Endothelial cell of umbilical vein (primary cell): ENCODE data around the gene DHRS1. TPM values are rescaled to one million over a fixed set of nuclear protein-coding genes. Genes with fewer than 3 reads are reported as not detected.

Source experiments
- BruUV-seq: library from RNA; stranded (reverse); fragments of 400-500 nt; replicated peaks from 2 replicates; lab custom pipeline; 2021; lab: Mats Ljungman, UMichigan
- CTCF ChIA-PET: fragments of 300-600, 350-600 bp; sonication (Branson Sonifier 250); formaldehyde crosslinking; loops from one replicate; lab custom pipeline; 2021; ENCODE audit warnings: antibody characterized with exemption, inconsistent platforms; lab: Charles Lee
- POLR2A ChIA-PET: fragments of 300-600, 350-600 bp; sonication (Branson Sonifier 250); formaldehyde crosslinking; loops from one replicate; lab custom pipeline; 2021; ENCODE audit warnings: antibody characterized with exemption, inconsistent platforms; lab: Charles Lee
- DNase-seq: peaks from one replicate; pipeline ENCODE4 v3.0.0-alpha.2; 2011; ENCODE audit warnings: low read depth, low spot score
- FAIRE-seq: peaks from 2 replicates; lab custom pipeline; 2011; peaks lifted over from hg19 to GRCh38; lab: Jason Lieb, UNC
- H2AFZ ChIP-seq: 2 replicates; pipeline ENCODE4 v1.6.0; 2012; ENCODE audit warnings: low read depth, low read length, control low read depth, inconsistent platforms
- H3K27ac ChIP-seq: 2 replicates; pipeline ENCODE4 v1.5.1; 2011; ENCODE audit warnings: low read depth, mild to moderate bottlenecking, control low read depth, low read length, moderate library complexity; ENCODE audit not compliant: insufficient read depth
- H3K27me3 ChIP-seq, 2 experiments: 2 replicates each; pipeline versions ENCODE4 v1.6.0 to v1.6.1; 2011; ENCODE audit warnings: low read length in 2 of 2, mixed read lengths in 1 of 2; ENCODE audit not compliant: control insufficient read depth in 2 of 2, insufficient read depth in 2 of 2
- H3K36me3 ChIP-seq, 2 experiments: 2 replicates in 1 of 2; 3 replicates in 1 of 2; pipeline ENCODE4 v1.5.1; 2011; ENCODE audit warnings: low read length in 2 of 2, mild to moderate bottlenecking in 1 of 2, moderate library complexity in 1 of 2; ENCODE audit not compliant: control insufficient read depth in 2 of 2, insufficient read depth in 2 of 2; ENCODE audit errors: extremely low read depth in 1 of 2
- H3K4me1 ChIP-seq: 3 replicates; pipeline ENCODE4 v1.5.1; 2011; ENCODE audit warnings: mild to moderate bottlenecking, low read length; ENCODE audit not compliant: control insufficient read depth, insufficient read depth; ENCODE audit errors: extremely low read depth
- H3K4me2 ChIP-seq: 2 replicates; pipeline ENCODE4 v1.6.1; 2011; ENCODE audit warnings: low read length, control low read depth, mixed read lengths; ENCODE audit not compliant: insufficient read depth
- H3K4me3 ChIP-seq, 3 experiments: fragments of 200-600 bp in 1 of 3; sonication (generic), shearing (Covaris generic) in 1 of 3; replicated peaks in 1 of 3; 2 replicates each; pipeline ENCODE4 v1.5.1; 2011 to 2016; ENCODE audit warnings: control low read depth in 3 of 3, low read length in 3 of 3, mild to moderate bottlenecking in 2 of 3, inconsistent platforms in 1 of 3, low read depth in 1 of 3, moderate library complexity in 1 of 3; ENCODE audit not compliant: insufficient read depth in 1 of 3
- H3K79me2 ChIP-seq: 2 replicates; pipeline ENCODE4 v1.6.0; 2012; ENCODE audit warnings: low read length, inconsistent platforms; ENCODE audit not compliant: control insufficient read depth, insufficient read depth
- H3K9ac ChIP-seq: replicated peaks from 2 replicates; pipeline ENCODE3; 2011; ENCODE audit warnings: low read length, control low read depth; ENCODE audit not compliant: insufficient read depth; ENCODE audit errors: extremely low read depth
- H3K9me1 ChIP-seq: replicated peaks from 3 replicates; pipeline ENCODE4 v1.6.0; 2011; ENCODE audit warnings: mild to moderate bottlenecking, low read length; ENCODE audit not compliant: control insufficient read depth, insufficient read depth; ENCODE audit errors: extremely low read depth
- H3K9me3 ChIP-seq: replicated peaks from 2 replicates; pipeline ENCODE4 v1.5.1; 2012; ENCODE audit warnings: low read length, inconsistent platforms; ENCODE audit not compliant: control insufficient read depth, insufficient read depth
- H4K20me1 ChIP-seq: replicated peaks from 2 replicates; pipeline ENCODE3; 2011; ENCODE audit warnings: mild to moderate bottlenecking, low read length; ENCODE audit not compliant: control insufficient read depth, insufficient read depth; ENCODE audit errors: extremely low read depth
- EZH2 ChIP-seq: IDR thresholded peaks from 2 replicates; pipeline ENCODE4 v1.6.1; 2012; ENCODE audit warnings: borderline replicate concordance, low read depth, mild to moderate bottlenecking, moderate library complexity, low read length, inconsistent platforms; ENCODE audit not compliant: severe bottlenecking
- FOS ChIP-seq: IDR thresholded peaks from 2 replicates; pipeline ENCODE4 v1.6.1; 2011; ENCODE audit warnings: mild to moderate bottlenecking, low read length, moderate library complexity, borderline replicate concordance; ENCODE audit not compliant: insufficient read depth
- MYC ChIP-seq: IDR thresholded peaks from one replicate; pipeline ENCODE4 v1.6.1; 2011; ENCODE audit warnings: mild to moderate bottlenecking, low read depth, low read length
- POLR2A ChIP-seq: IDR thresholded peaks from 2 replicates; pipeline ENCODE4 v1.6.1; 2012; ENCODE audit warnings: low read depth, mild to moderate bottlenecking, control low read depth, low read length
- POLR2AphosphoS5 ChIP-seq: IDR thresholded peaks from 2 replicates; pipeline ENCODE4 v1.6.1; 2012; ENCODE audit warnings: low read depth, mild to moderate bottlenecking, control low read depth, low read length, moderate library complexity; ENCODE audit not compliant: insufficient read depth
- dilution Hi-C: fragments of 300-500 bp; cut with MboI; formaldehyde crosslinking; loops from one replicate; pipeline ENCODE4 v1.15.0; 2019; ENCODE audit warnings: low sequenced_read_pairs; ENCODE audit not compliant: extremely low pct_ligation_motif_present
- intact Hi-C: fragments of 100-400 bp; cut with micrococcal nuclease; formaldehyde crosslinking; loops from one replicate; pipeline ENCODE4 v1.10.0; 2022
- polyA plus RNA-seq, 4 experiments: library from polyadenylated mRNA; depleted of rRNA in 3 of 4; stranded (reverse) in 3 of 4; unstranded in 1 of 4; fragments of >200 nt; gene quantifications; 2 replicates each; pipeline versions ENCODE4 v1.2.1 to v1.2.3, GENCODE V29; 2011 to 2012; ENCODE audit warnings: missing spikeins in 1 of 4
- total RNA-seq: library from RNA; stranded (reverse); gene quantifications from 2 replicates; pipeline ENCODE4 v1.2.3, GENCODE V29; 2021
- TF ChIP-seq, protein P1 (sequence below): IDR thresholded peaks from 2 replicates; pipeline ENCODE4 v1.6.1; 2011; ENCODE audit not compliant: insufficient read depth, insufficient read length
- TF ChIP-seq, protein P2 (sequence below), 2 donors: IDR thresholded peaks; 1 replicate in 1 of 2; 2 replicates in 1 of 2; pipeline ENCODE4 v1.5.1; 2011; ENCODE audit warnings: low read length in 2 of 2, mild to moderate bottlenecking in 2 of 2, moderate library complexity in 2 of 2, control low read depth in 1 of 2, inconsistent platforms in 1 of 2, low read depth in 1 of 2; ENCODE audit not compliant: insufficient read depth in 1 of 2; ENCODE audit errors: extremely low read depth in 1 of 2

DHRS1 gene
- total and polyA plus RNA-seq, 2 donors (not counting 3 experiments of a cell fraction or from before 2014, with no cell fraction given) = 18.0 to 69.5 TPM

DNA sequence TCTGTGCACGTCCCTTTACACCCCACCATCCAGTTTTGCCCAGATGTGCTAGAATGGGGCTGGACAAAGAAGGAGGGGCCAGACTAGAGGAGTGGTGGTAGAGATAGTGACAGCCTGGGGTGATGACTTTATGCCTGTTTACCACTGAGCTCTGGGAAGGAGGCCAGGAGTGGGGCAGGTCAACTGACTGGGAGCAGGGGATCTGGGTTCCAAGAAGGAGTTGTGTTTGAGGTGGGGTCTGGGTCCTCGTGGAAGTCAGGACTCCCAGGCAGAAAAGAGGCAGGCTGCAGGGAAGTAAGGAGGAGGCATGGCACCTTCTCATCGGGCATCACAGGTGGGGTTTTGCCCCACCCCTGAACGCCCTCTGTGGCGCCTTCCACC is 10.7 kb upstream of the DHRS1 start:
- Histone ChIP-seq H3K9me3 (no peaks in the 10 kb centered on the region), H3K27ac (peak overlapping the region; percentile 91), H3K4me2 (peak overlapping the region; percentile 1), H4K20me1 (no peaks in the 10 kb centered on the region), H3K4me1 (peaks cover 53% of the 10 kb centered on the region), H2AFZ (no peak overlapping the region), H3K4me3 (no peak overlapping the region), H3K79me2 (no peaks in the 10 kb centered on the region), H3K27me3 (no peaks in the 10 kb centered on the region), H3K9me1 (no peaks in the 10 kb centered on the region), H3K9ac (peak overlapping the region; percentile 17), H3K36me3 (peaks cover 0 to 15% of the 10 kb centered on the region in 2 experiments)
- TF ChIP-seq POLR2A (no peak), EZH2 (no peak), POLR2AphosphoS5 (no peak), FOS (no peak)
- TF ChIP-seq, protein P1, sequence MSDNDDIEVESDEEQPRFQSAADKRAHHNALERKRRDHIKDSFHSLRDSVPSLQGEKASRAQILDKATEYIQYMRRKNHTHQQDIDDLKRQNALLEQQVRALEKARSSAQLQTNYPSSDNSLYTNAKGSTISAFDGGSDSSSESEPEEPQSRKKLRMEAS = no peak
- no TSS peak for BruUV-seq
- POLR2A ChIA-PET = interaction anchor here (1.3 kb wide), 1 partner anchor 68 kb away, joined by 5 read pairs; the partner anchor contains the start of gene TINF2
- dilution Hi-C loops (no loop called here), intact Hi-C loops (no loop called here)
- DNase-seq = no peak
- no peak for FAIRE-seq
- CTCF ChIA-PET = interaction anchor here (1.1 to 7.4 kb wide), 12 partner anchors 11 to 196 kb away, joined by 3 to 122 read pairs (median 10); partner anchors contain the start of genes CHMP4A, DCAF11, DHRS1 and IRF9

DNA sequence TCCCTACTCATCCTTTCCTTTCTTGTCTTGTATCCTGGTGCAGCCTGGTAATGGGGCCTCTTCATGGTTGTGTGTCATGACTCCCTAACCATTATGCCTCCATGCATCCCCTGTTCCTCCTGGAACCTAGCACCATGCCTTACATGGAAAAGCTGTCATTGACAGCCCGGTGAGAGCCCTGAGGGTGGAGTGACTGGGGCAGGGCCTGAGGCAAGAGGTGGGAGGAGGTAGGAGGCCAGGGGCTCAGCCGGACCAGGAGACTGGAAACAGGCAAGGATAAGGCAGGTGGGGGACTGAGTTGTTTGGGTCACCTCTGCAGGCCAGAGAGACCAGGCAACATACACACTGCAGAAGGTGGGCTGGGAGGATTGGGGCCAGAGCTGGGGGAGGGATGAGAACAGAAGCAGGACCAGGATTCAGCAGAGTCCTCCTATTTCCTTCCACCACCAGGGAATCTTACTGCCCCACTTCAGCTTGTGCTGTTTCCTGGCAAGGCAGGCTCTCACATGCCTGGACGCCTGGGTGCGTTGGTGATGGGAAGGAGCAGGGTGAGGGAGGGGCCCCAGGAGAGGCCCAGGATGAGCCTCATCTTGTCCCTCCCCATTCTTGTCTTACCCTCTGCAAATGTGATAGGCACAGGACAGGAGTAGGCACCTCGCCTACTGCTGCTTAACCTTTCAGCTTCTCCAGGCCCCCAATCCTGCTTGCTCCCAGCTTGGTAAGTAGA is 10.1 kb upstream of the DHRS1 start, which contains the start of gene LTB4R2:
TSS of gene LTB4R2 (plus strand) at position 603 of the 727 bp plus-strand sequence. CDS start 525 bp downstream, outside the sequence.
- POLR2A ChIA-PET = interaction anchor here (1.3 kb wide), 1 partner anchor 67 kb away, joined by 5 read pairs; the partner anchor contains the start of gene TINF2
- CTCF ChIA-PET = interaction anchor here (1.1 to 7.4 kb wide), 11 partner anchors 11 to 195 kb away, joined by 3 to 122 read pairs (median 13); partner anchors contain the start of genes CHMP4A, DCAF11, DHRS1 and IRF9
- no peak for TF ChIP-seq POLR2AphosphoS5
- TF ChIP-seq, protein P2, sequence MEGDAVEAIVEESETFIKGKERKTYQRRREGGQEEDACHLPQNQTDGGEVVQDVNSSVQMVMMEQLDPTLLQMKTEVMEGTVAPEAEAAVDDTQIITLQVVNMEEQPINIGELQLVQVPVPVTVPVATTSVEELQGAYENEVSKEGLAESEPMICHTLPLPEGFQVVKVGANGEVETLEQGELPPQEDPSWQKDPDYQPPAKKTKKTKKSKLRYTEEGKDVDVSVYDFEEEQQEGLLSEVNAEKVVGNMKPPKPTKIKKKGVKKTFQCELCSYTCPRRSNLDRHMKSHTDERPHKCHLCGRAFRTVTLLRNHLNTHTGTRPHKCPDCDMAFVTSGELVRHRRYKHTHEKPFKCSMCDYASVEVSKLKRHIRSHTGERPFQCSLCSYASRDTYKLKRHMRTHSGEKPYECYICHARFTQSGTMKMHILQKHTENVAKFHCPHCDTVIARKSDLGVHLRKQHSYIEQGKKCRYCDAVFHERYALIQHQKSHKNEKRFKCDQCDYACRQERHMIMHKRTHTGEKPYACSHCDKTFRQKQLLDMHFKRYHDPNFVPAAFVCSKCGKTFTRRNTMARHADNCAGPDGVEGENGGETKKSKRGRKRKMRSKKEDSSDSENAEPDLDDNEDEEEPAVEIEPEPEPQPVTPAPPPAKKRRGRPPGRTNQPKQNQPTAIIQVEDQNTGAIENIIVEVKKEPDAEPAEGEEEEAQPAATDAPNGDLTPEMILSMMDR (IDR thresholded peaks at IDR 0.05; ENCODE audit: extremely low read depth in 1 of 2, insufficient read depth in 1 of 2, low read depth in 1 of 2, low read length in 2 of 2) = no peak
- no peak for TF ChIP-seq MYC
- Histone ChIP-seq H3K4me1 (peaks cover 48% of the 10 kb centered on the region), H4K20me1 (no peaks in the 10 kb centered on the region), H3K9ac (peak within 1 kb of the TSS; percentile 17), H3K27ac (peak within 1 kb of the TSS; percentile 91), H3K4me3 (peak within 1 kb of the TSS in 1 of 3 experiments; percentile 19), H3K27me3 (no peaks in the 10 kb centered on the region), H3K36me3 (peaks cover 0 to 18% of the 10 kb centered on the region in 2 experiments), H3K9me1 (no peaks in the 10 kb centered on the region), H2AFZ (peak within 1 kb of the TSS; percentile 25), H3K4me2 (peak within 1 kb of the TSS; percentile 1), H3K9me3 (no peaks in the 10 kb centered on the region), H3K79me2 (no peaks in the 10 kb centered on the region)
- FAIRE-seq (no peak), DNase-seq (no peak)
- intact Hi-C loops (no loop called here), dilution Hi-C loops (no loop called here)
- BruUV-seq = no TSS peak
